ENCODE results near the gene APH1B.

DNA sequence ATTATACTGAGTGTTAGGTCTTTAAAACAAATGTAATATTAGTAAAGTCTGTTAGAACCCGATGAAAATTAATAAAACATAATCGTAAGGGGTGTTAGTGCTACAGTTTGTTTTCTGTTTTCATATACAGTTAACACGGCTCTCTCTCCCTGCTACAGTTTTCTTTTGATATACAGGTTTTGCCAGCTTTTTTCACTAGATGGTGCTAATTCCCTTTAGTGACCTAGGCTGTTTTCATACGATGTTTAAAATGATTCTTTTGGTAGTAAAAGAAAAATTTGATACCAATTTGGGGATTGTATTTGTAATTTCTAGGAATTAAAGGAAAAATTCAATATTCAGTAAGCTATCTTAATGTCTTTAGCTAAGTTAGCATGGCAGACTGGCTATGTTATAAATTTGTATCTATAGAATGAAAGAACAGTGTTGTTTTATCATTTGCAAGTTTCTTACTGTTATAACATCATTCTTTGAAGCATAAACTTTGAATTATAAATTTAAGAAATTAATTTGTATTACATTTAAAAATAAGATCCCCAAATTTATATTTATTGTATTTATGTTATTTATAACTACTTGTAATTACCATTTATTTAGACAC is 11.5 kb downstream of the APH1B start:
- TF ChIP-seq, protein P1, sequence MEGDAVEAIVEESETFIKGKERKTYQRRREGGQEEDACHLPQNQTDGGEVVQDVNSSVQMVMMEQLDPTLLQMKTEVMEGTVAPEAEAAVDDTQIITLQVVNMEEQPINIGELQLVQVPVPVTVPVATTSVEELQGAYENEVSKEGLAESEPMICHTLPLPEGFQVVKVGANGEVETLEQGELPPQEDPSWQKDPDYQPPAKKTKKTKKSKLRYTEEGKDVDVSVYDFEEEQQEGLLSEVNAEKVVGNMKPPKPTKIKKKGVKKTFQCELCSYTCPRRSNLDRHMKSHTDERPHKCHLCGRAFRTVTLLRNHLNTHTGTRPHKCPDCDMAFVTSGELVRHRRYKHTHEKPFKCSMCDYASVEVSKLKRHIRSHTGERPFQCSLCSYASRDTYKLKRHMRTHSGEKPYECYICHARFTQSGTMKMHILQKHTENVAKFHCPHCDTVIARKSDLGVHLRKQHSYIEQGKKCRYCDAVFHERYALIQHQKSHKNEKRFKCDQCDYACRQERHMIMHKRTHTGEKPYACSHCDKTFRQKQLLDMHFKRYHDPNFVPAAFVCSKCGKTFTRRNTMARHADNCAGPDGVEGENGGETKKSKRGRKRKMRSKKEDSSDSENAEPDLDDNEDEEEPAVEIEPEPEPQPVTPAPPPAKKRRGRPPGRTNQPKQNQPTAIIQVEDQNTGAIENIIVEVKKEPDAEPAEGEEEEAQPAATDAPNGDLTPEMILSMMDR (IDR thresholded peaks at IDR 0.05) = peak; percentile 62 to 72 (median 70)
- no peak for TF ChIP-seq POLR2A (IDR thresholded peaks at IDR 0.05)

Measured in uterus (tissue), 2 donors.